GM19328 (cell line): ENCODE results near the gene CPB1.
"Not testable (repeated sequence)": the region's sequence is repeated elsewhere in the genome, so short reads cannot be mapped to it uniquely, and the experiment has no call there.

Experiments used
- ATAC-seq: cut with Tn5 transposase; IDR thresholded peaks from one replicate; pipeline ENCODE4 v1.9.1; 2021; ENCODE audit warnings: mild to moderate bottlenecking, moderate library complexity; ENCODE audit not compliant: unreplicated experiment

The CPB1 gene

GRCh38 chr3:148827585-148827984 lies at the start of gene CPB1:
CPB1 (plus strand) TSS chr3:148827811; CDS start chr3:148827824, 13 bp downstream.
- ATAC-seq, result no peak

- ATAC-seq, result no peak
Observed at GRCh38 chr3:148778926-148779325, 48.7 kb upstream of the CPB1 start.

GRCh38 chr3:148785026-148785425 lies 42.6 kb upstream of the CPB1 start:
- not testable (repeated sequence) for ATAC-seq

GRCh38 chr3:148786159-148786558 lies 41.5 kb upstream of the CPB1 start:
- ATAC-seq, result not testable (repeated sequence)

GRCh38 chr3:148789146-148789545 lies 38.5 kb upstream of the CPB1 start:
- ATAC-seq, result no peak

GRCh38 chr3:148789906-148790305 lies 37.7 kb upstream of the CPB1 start:
- ATAC-seq, result no peak

GRCh38 chr3:148790370-148790769 lies 37.2 kb upstream of the CPB1 start:
- no peak for ATAC-seq

- no peak for ATAC-seq
Observed at GRCh38 chr3:148790851-148791735, 36.5 kb upstream of the CPB1 start.

GRCh38 chr3:148791920-148792319 lies 35.7 kb upstream of the CPB1 start:
- no peak for ATAC-seq

- ATAC-seq, result no peak
Observed at GRCh38 chr3:148792516-148792915, 35.1 kb upstream of the CPB1 start.

- ATAC-seq, result no peak
Observed at GRCh38 chr3:148796799-148797198, 30.8 kb upstream of the CPB1 start.

GRCh38 chr3:148797795-148798194 lies 29.8 kb upstream of the CPB1 start:
- ATAC-seq, result no peak

- no peak for ATAC-seq
Observed at GRCh38 chr3:148800414-148800813, 27.2 kb upstream of the CPB1 start.

GRCh38 chr3:148809835-148810234 lies 17.8 kb upstream of the CPB1 start:
- no peak for ATAC-seq

GRCh38 chr3:148815316-148816110 lies 12.1 kb upstream of the CPB1 start:
- no peak for ATAC-seq

- ATAC-seq, result no peak
Observed at GRCh38 chr3:148816427-148816826, 11.2 kb upstream of the CPB1 start.

GRCh38 chr3:148816981-148817525 lies 10.6 kb upstream of the CPB1 start:
- ATAC-seq, result no peak

GRCh38 chr3:148820361-148821245 lies 7.0 kb upstream of the CPB1 start:
- no peak for ATAC-seq

GRCh38 chr3:148823026-148823425 lies 4.6 kb upstream of the CPB1 start:
- no peak for ATAC-seq

GRCh38 chr3:148825476-148825875 lies 2.1 kb upstream of the CPB1 start:
- no peak for ATAC-seq
